ENCODE measurements around the gene ANKHD1.

ANKHD1 gene

DNA sequence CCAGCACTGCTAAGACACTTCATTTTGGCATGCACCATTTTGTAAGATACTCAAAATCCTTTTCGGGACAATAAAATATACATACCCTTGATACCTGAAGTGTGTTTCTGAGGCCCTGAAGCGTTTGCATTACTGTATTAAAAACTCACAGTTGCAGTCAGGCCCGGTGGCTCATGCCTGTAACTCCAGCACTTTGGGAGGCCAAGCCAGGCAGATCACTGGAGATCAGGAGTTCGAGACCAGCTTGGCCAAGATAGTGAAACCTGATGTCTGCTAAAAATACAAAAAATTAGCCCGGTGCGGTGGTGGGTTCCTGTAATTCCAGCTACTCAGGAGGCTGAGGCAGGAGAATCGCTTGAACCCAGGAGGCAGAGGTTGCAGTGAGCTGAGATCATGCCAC, 143.4 kb downstream of the ANKHD1 start:
- DNase-seq (ENCODE audit: low spot score): no peak

DNA sequence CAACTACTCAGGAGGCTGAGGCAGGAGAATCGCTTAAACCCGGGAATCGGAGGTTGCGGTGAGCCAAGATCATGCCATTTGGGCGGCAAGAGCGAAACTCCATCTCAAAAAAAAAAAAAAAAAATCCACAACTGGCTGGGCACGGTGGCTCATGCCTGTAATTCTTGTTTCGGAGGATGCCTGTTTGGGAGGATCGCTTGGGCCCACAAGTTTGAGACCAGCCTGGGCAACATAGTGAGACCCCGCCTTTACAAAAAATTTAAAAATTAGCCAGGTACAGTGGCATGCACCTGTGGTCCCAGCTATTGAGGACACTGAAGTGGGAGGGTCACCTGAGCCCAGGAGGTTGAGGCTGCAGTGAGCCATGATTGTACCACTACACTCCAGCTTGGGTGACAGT, 144.0 kb downstream of the ANKHD1 start:
- DNase-seq (ENCODE audit: low spot score): no peak

- no peak for DNase-seq (ENCODE audit: low spot score)
These were observed 145.3 kb downstream of the ANKHD1 start for GRCh38 chr5:140546851-140547507.

DNA sequence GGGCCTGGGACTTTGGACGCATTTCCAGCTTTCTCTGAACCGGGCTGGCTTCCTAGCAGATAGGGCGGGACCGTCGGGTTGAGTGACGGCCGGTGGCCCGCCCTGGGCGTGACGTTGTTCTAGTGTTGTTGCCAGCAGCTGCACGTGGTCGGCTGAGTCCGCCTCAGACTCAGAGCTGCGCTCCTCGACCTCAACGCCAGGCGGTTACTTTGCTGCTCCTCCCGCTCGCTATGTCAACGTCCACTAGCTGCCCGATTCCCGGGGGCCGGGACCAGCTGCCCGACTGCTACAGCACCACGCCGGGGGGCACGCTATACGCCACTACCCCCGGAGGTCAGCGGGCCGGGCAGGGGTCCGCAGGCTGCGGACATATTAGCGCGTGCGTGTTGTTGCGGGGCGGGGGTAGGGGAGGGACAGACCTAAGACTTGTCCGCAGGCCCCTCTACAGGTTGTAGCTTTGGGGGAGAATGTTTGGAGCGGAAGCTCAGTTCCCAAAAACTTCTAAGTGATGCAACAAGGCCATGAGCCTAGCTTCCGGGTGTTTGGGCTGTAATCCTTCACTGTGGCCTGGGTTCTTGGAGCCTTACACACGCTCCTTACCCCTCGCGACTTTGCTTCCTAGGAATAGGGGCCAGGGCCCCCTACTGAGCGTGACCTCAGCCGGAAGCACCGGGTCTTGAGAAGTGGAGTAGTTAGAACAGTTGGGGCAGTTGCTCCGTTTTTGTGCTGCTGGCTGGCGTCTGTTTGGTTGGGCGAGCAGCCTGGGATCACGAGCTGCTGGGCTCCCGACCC, 146.1 kb downstream of the ANKHD1 start, which contains the start of gene EIF4EBP3:
EIF4EBP3 (plus strand) TSS at position 155 of the 792 bp plus-strand sequence; CDS start at position 231, 76 bp downstream.
- DNase-seq (ENCODE audit: low spot score): peak; percentile 97

DNA sequence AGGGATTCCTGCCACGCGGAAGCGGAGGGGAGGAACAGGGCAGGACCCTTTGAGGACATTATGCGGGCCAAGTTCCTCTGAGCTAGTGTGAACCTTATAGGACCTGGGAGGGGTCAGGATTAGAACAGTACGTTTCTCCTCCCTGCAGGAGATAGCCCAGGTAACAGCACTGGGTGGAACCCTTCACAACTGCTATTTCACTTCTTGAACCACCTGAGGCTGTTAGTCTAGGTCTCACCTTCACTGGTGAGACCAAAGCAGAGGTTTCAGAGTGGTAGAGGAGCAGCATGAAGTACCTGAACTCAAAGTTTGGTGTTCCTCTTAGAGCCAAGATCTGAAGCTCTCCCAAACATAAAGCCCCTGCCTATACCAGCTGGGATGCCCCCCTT, 146.7 kb downstream of the ANKHD1 start:
- no peak for DNase-seq (ENCODE audit: low spot score)

DNA sequence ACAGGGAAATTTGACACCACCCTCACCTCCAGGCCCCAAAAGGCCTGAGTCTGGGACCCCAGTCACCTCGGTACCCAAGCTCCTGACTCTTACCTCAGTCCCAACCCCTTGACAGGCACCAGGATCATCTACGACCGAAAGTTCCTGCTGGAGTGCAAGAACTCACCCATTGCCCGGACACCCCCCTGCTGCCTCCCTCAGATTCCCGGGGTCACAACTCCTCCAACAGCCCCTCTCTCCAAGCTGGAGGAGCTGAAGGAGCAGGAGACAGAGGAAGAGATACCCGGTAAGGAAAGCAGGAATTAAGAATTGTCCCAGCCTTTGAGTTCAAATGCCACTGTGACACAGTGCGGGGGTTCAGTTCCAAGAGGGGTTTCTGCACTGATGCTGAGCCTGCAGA, 147.2 kb downstream of the ANKHD1 start:
- no peak for DNase-seq (ENCODE audit: low spot score)

GRCh38 chr5:140549237-140550144, 147.9 kb downstream of the ANKHD1 start:
- DNase-seq (ENCODE audit: low spot score): peak; percentile 43

DNA sequence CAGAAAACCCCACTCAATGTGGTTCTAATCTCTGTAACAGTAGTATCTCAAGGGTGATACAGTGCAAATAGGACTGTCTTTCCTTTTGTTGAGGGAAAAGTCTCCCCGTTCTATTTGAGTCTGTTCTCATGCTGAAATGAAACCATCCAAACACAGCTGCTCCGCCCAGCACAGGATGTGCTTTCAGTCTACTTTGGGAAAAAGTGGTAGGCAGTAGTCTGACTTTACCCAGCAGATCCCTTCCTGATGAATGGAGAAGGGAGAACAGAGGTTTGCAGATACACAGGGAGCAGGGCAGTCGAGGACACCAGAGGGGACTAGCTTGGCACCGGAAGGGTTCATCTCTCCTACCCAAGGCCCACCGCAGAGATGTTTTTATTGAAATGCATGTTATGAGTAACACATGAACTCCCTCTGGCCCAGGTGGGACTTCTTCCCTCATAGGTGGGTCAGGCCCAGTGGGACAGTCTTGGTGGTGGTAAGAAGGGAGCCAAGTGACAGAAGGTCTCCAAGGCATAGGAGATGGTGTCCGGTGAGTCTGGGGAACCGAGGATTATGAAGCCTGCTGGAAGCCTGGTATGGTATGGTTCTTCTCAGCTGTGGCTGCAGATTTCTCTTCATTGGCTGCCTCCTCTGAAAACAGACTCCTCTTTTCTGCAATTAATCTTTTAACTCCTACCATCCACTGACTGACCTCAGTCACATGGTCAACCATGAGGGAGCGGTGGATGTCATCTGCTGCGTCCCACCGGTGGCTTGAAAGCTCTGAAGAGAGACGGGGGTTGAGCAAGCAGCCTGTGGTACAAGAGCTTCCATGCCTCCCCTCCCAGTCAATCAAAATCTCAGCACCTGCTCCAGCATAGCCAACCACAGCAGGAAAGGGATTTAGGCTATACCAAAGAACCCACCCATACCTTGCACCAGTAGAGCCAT, 148.8 kb downstream of the ANKHD1 start:
- no peak for DNase-seq (ENCODE audit: low spot score)

GRCh38 chr5:140551872-140552271, 150.2 kb downstream of the ANKHD1 start:
- DNase-seq (ENCODE audit: low spot score): no peak

DNA sequence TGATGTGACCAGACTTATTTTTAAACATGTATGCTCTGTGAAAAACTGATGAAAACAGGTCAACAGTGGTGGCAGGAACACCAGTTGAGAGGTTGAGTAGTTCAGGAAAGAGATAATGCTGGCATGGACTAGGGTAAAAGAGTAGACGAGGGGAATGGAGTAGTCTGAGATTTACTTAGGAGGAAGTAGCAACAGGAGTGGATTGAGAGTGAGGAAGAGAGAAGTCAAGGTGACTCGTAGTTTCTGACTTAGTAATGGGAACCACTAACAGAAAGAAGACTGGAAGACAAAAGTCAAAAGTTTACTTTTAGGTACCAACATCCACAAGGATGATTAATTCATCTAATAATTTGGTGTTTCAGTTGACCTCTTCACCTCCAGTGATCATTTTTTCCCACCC, 152.0 kb downstream of the ANKHD1 start:
- no peak for DNase-seq (ENCODE audit: low spot score)

DNA sequence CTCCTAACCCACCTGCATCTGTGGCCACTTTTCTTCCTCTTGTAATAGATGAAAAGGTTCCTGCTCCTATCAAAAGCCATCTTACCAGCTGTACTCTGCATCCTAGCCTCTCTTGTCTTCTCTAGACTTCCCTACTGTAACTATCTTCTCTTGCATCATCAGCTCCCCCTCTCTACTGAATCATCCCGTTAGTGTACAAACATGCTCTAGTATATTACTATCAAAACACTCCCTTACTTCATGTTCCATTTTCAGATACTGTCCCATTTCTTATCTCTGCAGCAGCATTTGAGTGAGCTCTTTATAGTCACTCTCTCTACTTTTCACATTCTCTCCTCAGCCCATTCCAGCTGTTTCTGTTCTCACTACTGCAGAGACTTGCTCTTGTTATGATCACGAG, 152.8 kb downstream of the ANKHD1 start:
- no peak for DNase-seq (ENCODE audit: low spot score)

GRCh38 chr5:140555747-140556312, 154.2 kb downstream of the ANKHD1 start:
- DNase-seq (ENCODE audit: low spot score): no peak

GRCh38 chr5:140556438-140556837, 154.8 kb downstream of the ANKHD1 start:
- no peak for DNase-seq (ENCODE audit: low spot score)

DNA sequence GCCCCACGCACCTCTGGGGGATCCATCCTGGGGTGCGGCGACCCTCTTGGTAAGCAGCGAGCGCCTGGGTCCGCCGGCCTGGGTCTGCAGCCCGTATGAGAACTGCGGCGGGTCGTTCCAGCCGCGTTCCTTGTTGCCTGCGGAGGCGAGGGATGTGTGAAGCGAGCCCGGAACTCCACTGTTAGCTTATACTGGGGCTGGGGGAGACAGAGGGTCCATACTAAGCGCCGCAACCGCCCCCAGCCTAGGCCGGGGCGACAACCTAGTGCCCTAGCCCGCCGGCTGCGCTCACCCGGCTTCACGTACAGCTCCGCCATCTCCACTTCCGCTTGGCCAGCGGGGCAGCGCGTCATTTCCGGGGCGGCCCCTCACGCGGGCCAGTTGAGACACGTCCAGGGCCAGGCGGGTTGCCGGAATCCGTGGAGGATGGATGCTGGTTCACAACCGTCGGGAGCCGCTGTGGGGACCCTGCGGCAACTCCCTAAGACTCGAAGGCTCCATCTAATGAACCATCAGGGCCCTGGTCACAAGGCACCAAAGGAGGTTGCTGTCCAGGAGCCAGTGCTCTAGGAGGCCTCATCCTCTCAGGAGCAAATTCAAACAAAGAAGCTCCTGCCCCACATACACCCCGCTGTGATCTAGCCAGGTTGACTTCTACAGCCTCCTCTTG, 155.6 kb downstream of the ANKHD1 start, which contains the start of gene SRA1:
SRA1 (minus strand) TSS at position 338 of the 670 bp plus-strand sequence; CDS start at position 317, 21 bp downstream.
- peak; percentile 91 for DNase-seq (ENCODE audit: low spot score)

GRCh38 chr5:140557965-140558364, 156.3 kb downstream of the ANKHD1 start:
- no peak for DNase-seq (ENCODE audit: low spot score)

DNA sequence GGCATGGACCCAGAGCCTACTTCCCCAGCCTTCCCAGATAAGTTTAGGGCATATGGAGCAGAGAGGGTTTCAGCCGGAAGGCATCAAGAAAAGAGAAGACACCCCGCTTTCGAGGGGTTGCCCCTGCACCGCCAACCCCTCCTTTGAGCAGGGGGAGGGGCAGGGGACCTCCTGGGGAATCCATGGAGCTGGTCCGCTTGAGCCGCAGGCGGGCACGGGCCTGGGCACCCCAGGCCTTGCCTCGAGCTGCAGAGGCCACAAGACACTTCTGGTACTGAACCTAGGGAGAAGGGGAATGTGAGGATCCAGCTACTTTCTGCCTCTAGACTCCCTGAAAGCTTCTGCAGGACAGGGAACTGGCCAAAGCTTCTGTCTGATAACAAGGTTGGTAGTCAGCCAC, 156.9 kb downstream of the ANKHD1 start:
- DNase-seq (ENCODE audit: low spot score): no peak

- DNase-seq (ENCODE audit: low spot score): no peak
These were observed 158.6 kb downstream of the ANKHD1 start for GRCh38 chr5:140560227-140560626.

DNA sequence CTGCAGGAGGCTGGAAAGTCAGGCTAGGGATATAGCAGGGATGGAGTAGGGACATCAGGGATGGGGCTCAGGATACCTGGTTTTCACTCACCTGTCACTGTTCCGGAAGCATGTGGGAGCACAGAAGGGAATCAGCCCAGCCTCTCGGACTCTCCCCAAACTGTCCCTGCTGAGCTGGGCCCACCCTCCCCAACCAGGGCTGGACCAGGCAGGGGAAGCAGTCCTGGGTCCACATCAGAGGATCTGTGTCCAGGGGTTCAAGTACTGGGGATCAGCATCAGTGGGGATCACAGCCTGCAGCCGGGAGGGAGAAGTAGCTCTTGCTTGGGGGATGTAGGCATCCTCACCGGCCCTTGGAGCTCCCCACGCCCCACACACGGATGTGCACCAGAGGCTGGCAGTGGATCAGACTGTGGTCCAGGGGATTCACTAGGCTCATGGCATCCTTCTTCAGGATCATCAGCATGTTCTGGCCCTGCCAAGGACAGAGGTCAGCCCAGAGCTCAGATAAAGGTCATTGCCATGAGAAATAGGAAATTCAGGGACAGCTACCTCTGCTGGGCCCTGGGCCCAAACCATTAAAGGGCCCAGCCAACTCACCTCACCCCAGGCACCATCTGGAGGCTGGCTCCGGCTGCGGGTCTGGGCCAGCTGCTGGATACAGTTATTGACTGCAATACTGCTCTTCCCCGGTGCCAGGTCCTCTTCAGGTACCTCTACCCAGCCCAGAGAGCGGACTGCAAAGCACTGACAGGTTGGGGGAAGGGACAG, 160.3 kb downstream of the ANKHD1 start:
- no peak for DNase-seq (ENCODE audit: low spot score)

- no peak for DNase-seq (ENCODE audit: low spot score)
These were observed 162.0 kb downstream of the ANKHD1 start for GRCh38 chr5:140563596-140563995.
